Loucy (cell line): ENCODE results near the gene PARD3B.

Source experiments
- H2AFZ ChIP-seq: fragments of 200-600 bp; sonication (generic); 2 replicates; pipeline ENCODE4 v1.6.0; 2016; ENCODE audit warnings: antibody characterized with exemption, mild to moderate bottlenecking, low read length, moderate library complexity
- H3F3A ChIP-seq: fragments of 200-600 bp; 2 replicates; pipeline ENCODE4 v1.6.0; 2016; ENCODE audit warnings: antibody characterized with exemption, low read depth, mild to moderate bottlenecking
- H3K27me3 ChIP-seq: fragments of 200-600 bp; sonication (generic); 2 replicates; pipeline ENCODE4 v1.6.1; 2014; ENCODE audit warnings: low read length, mild to moderate bottlenecking; ENCODE audit not compliant: insufficient read depth, poor library complexity, severe bottlenecking
- H3K36me3 ChIP-seq: fragments of 200-600 bp; sonication (generic); 2 replicates; pipeline ENCODE4 v1.6.1; 2016; ENCODE audit warnings: low read length; ENCODE audit not compliant: insufficient read depth
- H3K4me1 ChIP-seq: fragments of 200-600 bp; sonication (generic); 2 replicates; pipeline ENCODE4 v1.5.1; 2014; ENCODE audit warnings: low read length, mild to moderate bottlenecking; ENCODE audit not compliant: insufficient read depth, poor library complexity, severe bottlenecking
- H3K4me2 ChIP-seq: fragments of 200-600 bp; sonication (generic); 2 replicates; pipeline ENCODE4 v1.6.0; 2014; ENCODE audit warnings: antibody characterized with exemption, low read length, low read depth, mild to moderate bottlenecking; ENCODE audit not compliant: poor library complexity, severe bottlenecking
- H3K4me3 ChIP-seq: fragments of 200-600 bp; sonication (generic); 2 replicates; pipeline ENCODE4 v1.5.1; 2014; ENCODE audit warnings: low read length, mild to moderate bottlenecking, mixed read lengths; ENCODE audit not compliant: poor library complexity, severe bottlenecking
- H3K79me2 ChIP-seq: fragments of 200-600 bp; sonication (generic); 2 replicates; pipeline ENCODE4 v1.6.1; 2014; ENCODE audit warnings: low read length; ENCODE audit not compliant: insufficient read depth
- H3K9ac ChIP-seq: fragments of 200-600 bp; sonication (generic); 2 replicates; pipeline ENCODE4 v1.6.0; 2014; ENCODE audit warnings: mild to moderate bottlenecking, low read depth, low read length, moderate library complexity; ENCODE audit not compliant: poor library complexity, severe bottlenecking
- H3K9me2 ChIP-seq: fragments of 200-600 bp; sonication (generic); replicated peaks from 2 replicates; pipeline ENCODE4 v1.6.1; 2016; ENCODE audit warnings: low read depth, low read length, mixed read lengths
- H3K9me3 ChIP-seq: fragments of 200-600 bp; sonication (generic); 2 replicates; pipeline ENCODE4 v1.6.1; 2014; ENCODE audit warnings: mild to moderate bottlenecking, antibody characterized with exemption, low read length, low read depth; ENCODE audit not compliant: insufficient read depth
- H4K20me1 ChIP-seq: fragments of 200-600 bp; sonication (generic); 2 replicates; pipeline ENCODE4 v1.6.0; 2014; ENCODE audit warnings: antibody characterized with exemption, low read length, mild to moderate bottlenecking; ENCODE audit not compliant: insufficient read depth, poor library complexity, severe bottlenecking
- EZH2phosphoT487 ChIP-seq: fragments of 200-600 bp; IDR thresholded peaks from 2 replicates; pipeline ENCODE4 v1.6.1; 2018; ENCODE audit warnings: antibody characterized with exemption, mild to moderate bottlenecking, moderate library complexity, borderline replicate concordance
- TF ChIP-seq, protein P1 (sequence below): fragments of 200-600 bp; sonication (generic); conservative IDR thresholded peaks from 2 replicates; pipeline ENCODE4 v1.5.1; 2014; ENCODE audit warnings: mild to moderate bottlenecking, antibody characterized with exemption, low read length

The PARD3B gene

DNA sequence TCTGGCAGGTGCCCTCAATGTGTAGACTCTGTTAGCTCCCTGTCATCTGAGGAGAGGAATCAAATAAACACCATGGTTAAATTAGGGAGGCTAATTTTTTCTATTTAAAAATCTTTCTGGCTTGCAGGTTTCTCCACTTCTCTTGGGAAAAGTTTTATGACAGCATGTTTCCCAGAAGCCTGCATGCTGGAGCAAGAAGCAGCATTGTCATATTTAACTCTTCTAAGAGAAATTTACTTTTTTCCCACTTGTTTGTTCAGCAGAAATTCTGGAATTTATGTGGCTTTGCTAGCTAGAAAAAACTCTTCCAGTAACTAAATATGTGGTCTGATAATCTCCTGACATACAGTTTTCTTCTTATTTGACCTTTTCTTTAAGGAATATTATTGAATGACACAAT lies 230.5 kb downstream of the PARD3B start:
- no peak overlapping the region for H3K4me3 ChIP-seq

DNA sequence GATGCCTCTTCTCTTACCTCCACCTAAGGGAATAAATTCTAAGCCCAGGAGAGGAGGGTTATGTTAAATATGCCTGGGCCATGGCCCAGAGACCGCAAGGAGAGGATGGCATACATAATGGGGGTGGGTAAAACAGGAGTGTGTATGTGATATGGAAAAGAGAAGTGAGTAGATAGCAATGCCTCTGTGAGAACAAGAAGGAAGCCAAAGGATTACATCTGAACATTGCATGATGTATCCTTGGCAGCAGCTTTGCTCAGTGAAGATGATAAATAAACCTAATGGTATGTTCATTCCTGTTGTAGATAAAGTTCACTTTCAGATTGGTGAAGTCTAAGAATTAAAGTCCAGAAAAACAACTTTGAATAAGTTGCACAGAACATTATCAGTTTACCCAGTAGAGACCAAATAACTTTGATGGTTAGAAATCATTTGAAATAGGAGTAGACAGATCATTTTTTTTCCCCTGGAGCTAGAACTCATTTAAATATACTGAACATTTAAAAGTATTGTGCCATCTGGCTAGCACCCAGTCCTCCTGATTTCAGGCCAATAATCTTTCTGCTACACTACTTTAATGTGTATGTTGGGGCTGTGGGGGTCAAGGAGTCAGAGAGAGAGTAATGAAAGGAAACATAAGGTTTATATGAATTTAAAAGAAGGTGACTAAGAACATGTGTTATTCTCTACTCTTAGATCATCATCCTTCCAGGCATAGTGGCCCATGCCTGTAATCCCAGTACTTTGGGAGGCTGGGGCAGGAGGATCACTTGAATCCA lies 231.7 kb downstream of the PARD3B start:
- no peaks in the 10 kb centered on the region for H4K20me1 ChIP-seq
- no peaks in the 10 kb centered on the region for H3K4me1 ChIP-seq
- H3F3A ChIP-seq = no peaks in the 10 kb centered on the region
- H2AFZ ChIP-seq = no peak overlapping the region
- no peak for TF ChIP-seq EZH2phosphoT487
- H3K79me2 ChIP-seq = no peaks in the 10 kb centered on the region
- no peaks in the 10 kb centered on the region for H3K9me3 ChIP-seq
- no peaks in the 10 kb centered on the region for H3K36me3 ChIP-seq
- no peaks in the 10 kb centered on the region for H3K27me3 ChIP-seq
- H3K9me2 ChIP-seq = no peaks in the 10 kb centered on the region
- H3K4me2 ChIP-seq = no peak overlapping the region
- no peak overlapping the region for H3K4me3 ChIP-seq
- H3K9ac ChIP-seq = no peak overlapping the region

More for the DNA sequence above, 230.5 kb downstream of the PARD3B start:
- H3K9me2 ChIP-seq = no peaks in the 10 kb centered on the region
- TF ChIP-seq EZH2phosphoT487 = no peak
- TF ChIP-seq, protein P1, sequence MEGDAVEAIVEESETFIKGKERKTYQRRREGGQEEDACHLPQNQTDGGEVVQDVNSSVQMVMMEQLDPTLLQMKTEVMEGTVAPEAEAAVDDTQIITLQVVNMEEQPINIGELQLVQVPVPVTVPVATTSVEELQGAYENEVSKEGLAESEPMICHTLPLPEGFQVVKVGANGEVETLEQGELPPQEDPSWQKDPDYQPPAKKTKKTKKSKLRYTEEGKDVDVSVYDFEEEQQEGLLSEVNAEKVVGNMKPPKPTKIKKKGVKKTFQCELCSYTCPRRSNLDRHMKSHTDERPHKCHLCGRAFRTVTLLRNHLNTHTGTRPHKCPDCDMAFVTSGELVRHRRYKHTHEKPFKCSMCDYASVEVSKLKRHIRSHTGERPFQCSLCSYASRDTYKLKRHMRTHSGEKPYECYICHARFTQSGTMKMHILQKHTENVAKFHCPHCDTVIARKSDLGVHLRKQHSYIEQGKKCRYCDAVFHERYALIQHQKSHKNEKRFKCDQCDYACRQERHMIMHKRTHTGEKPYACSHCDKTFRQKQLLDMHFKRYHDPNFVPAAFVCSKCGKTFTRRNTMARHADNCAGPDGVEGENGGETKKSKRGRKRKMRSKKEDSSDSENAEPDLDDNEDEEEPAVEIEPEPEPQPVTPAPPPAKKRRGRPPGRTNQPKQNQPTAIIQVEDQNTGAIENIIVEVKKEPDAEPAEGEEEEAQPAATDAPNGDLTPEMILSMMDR = no peak
- H3K4me1 ChIP-seq = no peaks in the 10 kb centered on the region
- H3K9ac ChIP-seq = no peak overlapping the region
- H3F3A ChIP-seq = no peaks in the 10 kb centered on the region
- H3K9me3 ChIP-seq = no peaks in the 10 kb centered on the region
- no peaks in the 10 kb centered on the region for H3K27me3 ChIP-seq
- H2AFZ ChIP-seq = no peak overlapping the region
- no peaks in the 10 kb centered on the region for H4K20me1 ChIP-seq
- H3K4me2 ChIP-seq = no peak overlapping the region
- no peaks in the 10 kb centered on the region for H3K79me2 ChIP-seq
- H3K36me3 ChIP-seq = no peaks in the 10 kb centered on the region

DNA sequence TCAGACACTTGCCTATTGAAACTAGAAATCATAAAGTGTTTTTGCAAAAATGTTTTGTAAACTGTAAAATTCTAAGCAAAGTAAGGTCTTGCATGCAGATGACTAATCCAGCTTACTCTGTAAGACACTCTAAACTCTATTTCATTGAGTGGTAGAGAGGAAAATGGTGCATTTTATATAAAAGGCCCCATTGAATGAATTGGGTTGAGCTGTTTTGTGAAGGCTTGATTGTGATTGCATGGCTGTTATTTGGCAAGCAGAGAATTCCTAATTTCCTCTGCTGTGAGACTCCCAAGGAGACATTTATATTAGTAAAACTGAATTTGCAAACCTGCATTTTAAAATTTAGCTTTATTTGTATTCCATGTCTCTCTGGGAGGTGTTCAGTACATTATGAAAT lies 234.5 kb downstream of the PARD3B start:
- Histone ChIP-seq H3K36me3 (no peaks in the 10 kb centered on the region), H3F3A (no peaks in the 10 kb centered on the region), H3K79me2 (no peaks in the 10 kb centered on the region), H3K9me2 (no peaks in the 10 kb centered on the region), H3K9ac (no peak overlapping the region), H4K20me1 (no peaks in the 10 kb centered on the region), H3K4me2 (no peak overlapping the region), H3K9me3 (no peaks in the 10 kb centered on the region), H3K27me3 (no peaks in the 10 kb centered on the region), H3K4me3 (no peak overlapping the region), H3K4me1 (no peaks in the 10 kb centered on the region), H2AFZ (no peak overlapping the region)
- TF ChIP-seq, protein P1 = no peak
- no peak for TF ChIP-seq EZH2phosphoT487

DNA sequence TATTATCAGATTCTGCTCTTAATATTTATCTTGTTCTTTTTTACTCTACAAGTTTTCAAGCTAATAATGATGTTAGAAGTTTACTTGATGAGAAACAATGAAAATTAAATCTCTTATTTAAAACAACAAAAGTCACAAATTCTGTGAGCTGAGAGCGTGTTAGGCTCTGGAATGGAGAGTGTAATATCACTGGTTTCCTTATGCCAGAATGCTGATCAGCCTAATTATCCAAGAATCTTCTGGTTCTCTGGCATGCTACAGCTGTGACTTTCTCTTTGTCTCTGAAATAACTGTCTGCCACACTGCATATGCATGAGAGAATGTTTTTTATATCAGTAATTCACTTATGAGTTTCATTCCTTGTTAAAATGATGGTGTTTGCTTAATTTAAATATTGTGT lies 236.7 kb downstream of the PARD3B start:
- H3K4me3 ChIP-seq = no peak overlapping the region
- H3K9me3 ChIP-seq = no peaks in the 10 kb centered on the region
- H3K79me2 ChIP-seq = no peaks in the 10 kb centered on the region
- no peak overlapping the region for H3K4me2 ChIP-seq
- TF ChIP-seq, protein P1 = no peak
- TF ChIP-seq EZH2phosphoT487 = no peak
- no peaks in the 10 kb centered on the region for H3K9me2 ChIP-seq
- H3K27me3 ChIP-seq = no peaks in the 10 kb centered on the region
- H3K9ac ChIP-seq = no peak overlapping the region
- no peaks in the 10 kb centered on the region for H3K36me3 ChIP-seq
- no peaks in the 10 kb centered on the region for H3F3A ChIP-seq
- H4K20me1 ChIP-seq = no peaks in the 10 kb centered on the region
- H3K4me1 ChIP-seq = no peaks in the 10 kb centered on the region
- no peak overlapping the region for H2AFZ ChIP-seq
